PC-9 (cell line): ENCODE measurements around the gene LRP2. TPM values are rescaled to one million over a fixed set of nuclear protein-coding genes. Genes with fewer than 3 reads are reported as not detected.

Experiments used
- BruUV-seq: library from RNA; stranded (reverse); fragments of 400-500 nt; replicated peaks from 2 replicates; lab custom pipeline; 2021; lab: Mats Ljungman, UMichigan
- CTCF ChIA-PET: fragments of 300-600 bp; sonication (Branson Sonifier 250); formaldehyde crosslinking; loops from one replicate; lab custom pipeline; 2022; ENCODE audit warnings: antibody characterized with exemption; lab: Charles Lee
- POLR2A ChIA-PET: fragments of 300-600 bp; sonication (Branson Sonifier 250); formaldehyde crosslinking; loops from one replicate; lab custom pipeline; 2022; ENCODE audit warnings: antibody characterized with exemption; ENCODE audit not compliant: unreplicated experiment; lab: Charles Lee
- DNase-seq, 2 experiments: peaks; one replicate each; pipeline versions ENCODE4 v3.0.0 to v3.0.0-alpha.2; 2015 to 2022; ENCODE audit warnings: mixed read lengths in 1 of 2
- H2AFZ ChIP-seq: fragments of 200-600 bp; sonication (generic); 2 replicates; pipeline ENCODE4 v1.8.1; 2017; ENCODE audit warnings: antibody characterized with exemption
- H3F3A ChIP-seq: fragments of 200-600 bp; sonication (generic); 2 replicates; pipeline ENCODE4 v1.8.1; 2017; ENCODE audit warnings: antibody characterized with exemption, mild to moderate bottlenecking, low read depth; ENCODE audit not compliant: insufficient read depth
- H3K27ac ChIP-seq: fragments of 200-600 bp; sonication (generic); 2 replicates; pipeline ENCODE4 v1.6.1; 2016; ENCODE audit warnings: mixed run types
- H3K27me3 ChIP-seq: fragments of 200-600 bp; sonication (generic); 2 replicates; pipeline ENCODE4 v1.6.1; 2016; ENCODE audit warnings: low read depth, mixed run types; ENCODE audit not compliant: insufficient read depth
- H3K36me3 ChIP-seq: fragments of 200-600 bp; sonication (generic); 2 replicates; pipeline ENCODE4 v1.6.1; 2016; ENCODE audit warnings: low read depth, mixed run types
- H3K4me1 ChIP-seq: fragments of 200-600 bp; sonication (generic); replicated peaks from 2 replicates; pipeline ENCODE4 v1.6.1; 2016; ENCODE audit warnings: mixed run types; ENCODE audit not compliant: insufficient read depth
- H3K4me2 ChIP-seq: fragments of 200-600 bp; sonication (generic); 2 replicates; pipeline ENCODE4 v1.6.1; 2017; ENCODE audit warnings: mixed run types
- H3K4me3 ChIP-seq: fragments of 200-600 bp; sonication (generic); 2 replicates; pipeline ENCODE4 v1.6.1; 2016; ENCODE audit warnings: mixed run types
- H3K79me2 ChIP-seq: fragments of 200-600 bp; sonication (generic); 2 replicates; pipeline ENCODE4 v1.6.1; 2017; ENCODE audit warnings: low read depth, mixed run types
- H3K9me2 ChIP-seq: fragments of 200-600 bp; sonication (generic); 2 replicates; pipeline ENCODE4 v1.8.1; 2017; ENCODE audit warnings: mild to moderate bottlenecking; ENCODE audit not compliant: insufficient read depth
- H3K9me3 ChIP-seq: fragments of 200-600 bp; sonication (generic); 2 replicates; pipeline ENCODE4 v1.8.1; 2016; ENCODE audit warnings: low read depth; ENCODE audit not compliant: insufficient read depth
- H4K20me1 ChIP-seq: fragments of 200-600 bp; sonication (generic); 2 replicates; pipeline ENCODE4 v1.8.1; 2017; ENCODE audit not compliant: insufficient read depth
- EZH2 ChIP-seq: fragments of 200-600 bp; sonication (generic); IDR thresholded peaks from 2 replicates; pipeline ENCODE4 v1.8.0; 2017; ENCODE audit warnings: antibody characterized with exemption, low read depth
- intact Hi-C: fragments of 100-400 bp; cut with micrococcal nuclease; formaldehyde crosslinking; loops from one replicate; pipeline ENCODE4 v1.10.0; 2022; ENCODE audit not compliant: unreplicated experiment
- total RNA-seq: library from RNA; stranded (reverse); gene quantifications from 2 replicates; pipeline ENCODE4 v1.2.3, GENCODE V29; 2021
- TF ChIP-seq, protein P1 (sequence below): fragments of 200-600 bp; sonication (generic); conservative IDR thresholded peaks from 2 replicates; pipeline ENCODE4 v1.6.1; 2017; ENCODE audit warnings: mixed run types, antibody characterized with exemption, mild to moderate bottlenecking, moderate library complexity

Gene LRP2
- total RNA-seq, 1 experiment from 2014 or later: not detected

- no peaks in the 10 kb centered on the region for H3K4me1 ChIP-seq
- no peak for TF ChIP-seq EZH2
- TF ChIP-seq, protein P1, sequence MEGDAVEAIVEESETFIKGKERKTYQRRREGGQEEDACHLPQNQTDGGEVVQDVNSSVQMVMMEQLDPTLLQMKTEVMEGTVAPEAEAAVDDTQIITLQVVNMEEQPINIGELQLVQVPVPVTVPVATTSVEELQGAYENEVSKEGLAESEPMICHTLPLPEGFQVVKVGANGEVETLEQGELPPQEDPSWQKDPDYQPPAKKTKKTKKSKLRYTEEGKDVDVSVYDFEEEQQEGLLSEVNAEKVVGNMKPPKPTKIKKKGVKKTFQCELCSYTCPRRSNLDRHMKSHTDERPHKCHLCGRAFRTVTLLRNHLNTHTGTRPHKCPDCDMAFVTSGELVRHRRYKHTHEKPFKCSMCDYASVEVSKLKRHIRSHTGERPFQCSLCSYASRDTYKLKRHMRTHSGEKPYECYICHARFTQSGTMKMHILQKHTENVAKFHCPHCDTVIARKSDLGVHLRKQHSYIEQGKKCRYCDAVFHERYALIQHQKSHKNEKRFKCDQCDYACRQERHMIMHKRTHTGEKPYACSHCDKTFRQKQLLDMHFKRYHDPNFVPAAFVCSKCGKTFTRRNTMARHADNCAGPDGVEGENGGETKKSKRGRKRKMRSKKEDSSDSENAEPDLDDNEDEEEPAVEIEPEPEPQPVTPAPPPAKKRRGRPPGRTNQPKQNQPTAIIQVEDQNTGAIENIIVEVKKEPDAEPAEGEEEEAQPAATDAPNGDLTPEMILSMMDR: no peak
- POLR2A ChIA-PET: no interaction called here
- no peak for DNase-seq
- intact Hi-C loops: loop anchor here (10.0 kb wide), 1 partner anchor 111 kb away; no protein-coding TSS in a partner anchor
- H3F3A ChIP-seq: no peaks in the 10 kb centered on the region
- CTCF ChIA-PET: no interaction called here
- no peak overlapping the region for H3K4me2 ChIP-seq
- BruUV-seq: no TSS peak
- H3K9me3 ChIP-seq: no peaks in the 10 kb centered on the region
- H3K27ac ChIP-seq: no peak overlapping the region
- H3K9me2 ChIP-seq: no peaks in the 10 kb centered on the region
- no peaks in the 10 kb centered on the region for H3K27me3 ChIP-seq
- H3K36me3 ChIP-seq: no peaks in the 10 kb centered on the region
- no peaks in the 10 kb centered on the region for H3K79me2 ChIP-seq
- H3K4me3 ChIP-seq: no peak overlapping the region
- H2AFZ ChIP-seq: no peak overlapping the region
- no peaks in the 10 kb centered on the region for H4K20me1 ChIP-seq
Observed at GRCh38 chr2:169225906-169226305, 136.4 kb downstream of the LRP2 start.

DNA sequence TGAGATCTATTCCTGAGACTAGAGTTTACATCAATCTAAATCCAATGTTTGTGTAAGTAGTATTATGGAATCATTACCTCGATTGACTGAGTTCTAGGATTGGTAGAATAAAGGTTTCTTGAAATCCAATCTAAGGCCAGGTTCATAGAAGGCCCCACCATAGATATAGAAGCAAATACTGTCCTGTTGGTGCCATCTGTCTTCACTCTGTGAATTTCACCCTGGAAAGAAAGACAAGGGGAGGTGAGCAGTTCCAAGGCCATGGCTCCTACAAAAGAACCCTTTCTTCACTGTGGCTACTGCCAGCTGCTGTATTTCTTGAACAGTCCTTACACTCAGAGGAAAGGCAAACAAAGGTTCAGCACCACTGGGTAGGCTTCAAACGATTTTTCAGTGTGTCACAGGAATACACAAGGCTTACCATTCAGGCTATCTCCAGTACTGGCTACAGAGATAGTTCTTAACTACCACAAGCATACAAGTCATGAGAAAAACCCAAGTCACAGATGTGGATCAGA, 137.0 kb downstream of the LRP2 start:
- H3K4me1 ChIP-seq: no peaks in the 10 kb centered on the region
- ChIA-PET POLR2A (no interaction called here), CTCF (no interaction called here)
- H4K20me1 ChIP-seq: no peaks in the 10 kb centered on the region
- no TSS peak for BruUV-seq
- no peaks in the 10 kb centered on the region for H3K27me3 ChIP-seq
- no peak overlapping the region for H3K4me2 ChIP-seq
- TF ChIP-seq EZH2: no peak
- TF ChIP-seq, protein P1: no peak
- H2AFZ ChIP-seq: no peak overlapping the region
- H3K9me2 ChIP-seq: no peaks in the 10 kb centered on the region
- no peak overlapping the region for H3K27ac ChIP-seq
- H3K9me3 ChIP-seq: no peaks in the 10 kb centered on the region
- H3F3A ChIP-seq: no peaks in the 10 kb centered on the region
- H3K79me2 ChIP-seq: no peaks in the 10 kb centered on the region
- H3K36me3 ChIP-seq: no peaks in the 10 kb centered on the region
- intact Hi-C loops: loop anchor here (10.0 kb wide), 1 partner anchor 110 kb away; no protein-coding TSS in a partner anchor
- no peak for DNase-seq
- no peak overlapping the region for H3K4me3 ChIP-seq

GRCh38 chr2:169222665-169223064, 139.7 kb downstream of the LRP2 start:
- POLR2A ChIA-PET: no interaction called here
- Histone ChIP-seq H3K9me2 (no peaks in the 10 kb centered on the region), H3K36me3 (no peaks in the 10 kb centered on the region), H3K4me3 (no peak overlapping the region), H3K9me3 (no peaks in the 10 kb centered on the region), H4K20me1 (no peaks in the 10 kb centered on the region), H3K4me2 (no peak overlapping the region), H3K27ac (no peak overlapping the region), H3K79me2 (no peaks in the 10 kb centered on the region), H2AFZ (no peak overlapping the region), H3F3A (no peaks in the 10 kb centered on the region), H3K27me3 (no peaks in the 10 kb centered on the region), H3K4me1 (no peaks in the 10 kb centered on the region)
- no peak for DNase-seq
- no peak for TF ChIP-seq EZH2
- TF ChIP-seq, protein P1: no peak
- CTCF ChIA-PET: no interaction called here
- no TSS peak for BruUV-seq
- intact Hi-C loops: loop anchor here (5.0 to 10.0 kb wide), 3 partner anchors 108 to 275 kb away; no protein-coding TSS in a partner anchor
